Activated CD4-positive, alpha-beta memory T cell treated with anti-CD3 and anti-CD28 coated beads for 36 hours (primary cell): Measurements from ENCODE around the gene UNC5A. TPM values are rescaled to one million over a fixed set of nuclear protein-coding genes. Genes with fewer than 3 reads are reported as not detected.

ENCODE experiments used
- CTCF ChIA-PET: fragments of 350-600 bp; sonication (Branson Sonifier 250); formaldehyde crosslinking; loops from one replicate; lab custom pipeline; 2021; ENCODE audit warnings: antibody characterized with exemption, inconsistent platforms; lab: Charles Lee
- POLR2A ChIA-PET: fragments of 350-600 bp; sonication (Branson Sonifier 250); formaldehyde crosslinking; loops from one replicate; lab custom pipeline; 2021; ENCODE audit warnings: antibody characterized with exemption; lab: Charles Lee
- DNase-seq: peaks from one replicate; pipeline ENCODE4 v3.0.0-alpha.2; 2020
- H3K27ac Mint-ChIP-seq: one replicate; pipeline ENCODE4 v1.8.0; 2021; ENCODE audit warnings: mixed read lengths
- H3K27me3 Mint-ChIP-seq: one replicate; pipeline ENCODE4 v1.8.0; 2021; ENCODE audit warnings: mixed read lengths
- H3K36me3 Mint-ChIP-seq: one replicate; pipeline ENCODE4 v1.8.0; 2021; ENCODE audit warnings: mixed read lengths
- H3K4me1 Mint-ChIP-seq: one replicate; pipeline ENCODE4 v1.8.0; 2021; ENCODE audit warnings: low read depth, mixed read lengths
- H3K4me3 Mint-ChIP-seq: one replicate; pipeline ENCODE4 v1.8.0; 2021; ENCODE audit warnings: mild to moderate bottlenecking, mixed read lengths
- H3K9me3 Mint-ChIP-seq: one replicate; pipeline ENCODE4 v1.8.0; 2021; ENCODE audit warnings: mixed read lengths
- intact Hi-C: fragments of 100-400 bp; cut with micrococcal nuclease; formaldehyde crosslinking; loops from one replicate; pipeline ENCODE4 v1.15.1; 2023
- total RNA-seq, 2 experiments: library from RNA; stranded (reverse); gene quantifications; one replicate each; pipeline ENCODE4 v1.2.3, GENCODE V29; 2021

Gene UNC5A
- total RNA-seq, 2 experiments from 2014 or later, result not detected

DNA sequence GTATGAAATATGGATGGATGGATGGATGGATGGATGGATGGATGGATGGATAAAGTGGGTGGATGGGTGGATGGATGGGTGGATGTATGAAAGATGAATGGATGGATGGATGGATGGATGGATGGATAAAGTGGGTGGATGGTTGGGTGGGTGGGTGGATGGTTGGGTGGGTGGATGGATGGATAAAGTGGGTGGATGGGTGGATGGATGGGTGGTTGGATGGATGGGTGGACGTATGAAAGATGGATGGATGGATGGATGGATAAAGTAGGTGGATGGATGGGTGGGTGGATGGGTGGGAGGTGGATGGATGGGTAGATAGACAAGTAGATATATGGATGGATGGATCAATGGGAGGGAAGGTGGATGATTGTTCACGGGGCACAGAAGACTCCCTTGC is 19.0 kb downstream of the UNC5A start:
- Mint-ChIP-seq H3K27me3 (peaks cover 13% of the 10 kb centered on the region), H3K4me1 (no peaks in the 10 kb centered on the region), H3K9me3 (no peaks in the 10 kb centered on the region), H3K36me3 (no peaks in the 10 kb centered on the region), H3K4me3 (no peak overlapping the region), H3K27ac (no peak overlapping the region)
- POLR2A ChIA-PET, result no interaction called here
- intact Hi-C loops, result no loop called here
- CTCF ChIA-PET, result no interaction called here
- no peak for DNase-seq

DNA sequence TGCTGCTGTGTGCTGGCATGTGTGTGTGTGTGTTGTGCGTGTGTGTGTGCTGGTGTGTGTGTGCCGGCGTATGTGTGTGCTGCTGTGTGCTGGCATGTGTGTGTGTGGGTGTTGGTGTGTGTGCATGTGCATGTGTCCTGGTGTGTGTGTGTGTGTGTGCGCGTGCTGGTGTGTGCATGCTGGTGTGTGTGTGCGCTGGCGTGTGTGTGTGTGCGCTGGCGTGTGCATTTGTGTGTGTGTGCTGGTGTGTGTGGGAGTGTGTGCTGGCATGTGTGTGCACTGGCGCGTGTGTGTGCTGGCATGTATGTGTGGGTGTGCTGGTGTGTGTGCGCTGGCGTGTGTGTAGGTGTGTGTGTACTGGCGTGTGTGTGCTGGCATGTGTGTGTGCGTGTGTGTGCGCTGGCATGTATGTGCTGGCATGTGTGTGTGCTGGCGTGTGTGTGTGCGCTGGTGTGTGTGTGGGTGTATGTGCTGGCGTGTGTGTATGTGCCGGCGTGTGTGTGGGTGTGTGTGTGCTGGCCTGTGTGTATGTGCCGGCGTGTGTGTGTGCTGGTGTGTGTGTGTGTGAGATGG is 20.1 kb downstream of the UNC5A start:
- peaks cover 16% of the 10 kb centered on the region for H3K27me3 Mint-ChIP-seq
- no peaks in the 10 kb centered on the region for H3K36me3 Mint-ChIP-seq
- no peaks in the 10 kb centered on the region for H3K4me1 Mint-ChIP-seq
- DNase-seq, result no peak
- intact Hi-C loops, result no loop called here
- H3K9me3 Mint-ChIP-seq, result no peaks in the 10 kb centered on the region
- no peak overlapping the region for H3K27ac Mint-ChIP-seq
- no peak overlapping the region for H3K4me3 Mint-ChIP-seq
- CTCF ChIA-PET, result no interaction called here
- POLR2A ChIA-PET, result no interaction called here

DNA sequence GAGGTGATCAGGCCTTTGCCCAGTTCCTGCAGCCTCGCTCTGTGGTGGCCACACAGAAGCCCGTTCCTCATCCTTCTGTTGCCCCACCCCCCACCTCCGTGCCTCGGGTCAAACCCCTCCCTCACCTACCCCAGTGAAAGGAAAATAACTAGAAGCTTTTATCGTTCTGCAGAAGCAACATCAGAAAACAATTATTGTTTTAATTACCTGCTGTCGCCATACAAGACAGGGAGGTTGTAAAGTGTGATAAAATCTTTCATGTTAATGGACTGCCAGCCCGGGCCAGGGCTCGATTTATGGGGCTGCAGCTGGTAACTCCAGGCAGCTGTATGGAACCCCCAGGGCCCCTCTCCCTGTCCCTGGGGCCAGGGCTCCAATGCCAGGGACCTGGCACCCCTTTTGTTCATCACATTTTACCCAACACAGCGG is 20.6 kb downstream of the UNC5A start:
- CTCF ChIA-PET, result no interaction called here
- DNase-seq, result no peak

DNA sequence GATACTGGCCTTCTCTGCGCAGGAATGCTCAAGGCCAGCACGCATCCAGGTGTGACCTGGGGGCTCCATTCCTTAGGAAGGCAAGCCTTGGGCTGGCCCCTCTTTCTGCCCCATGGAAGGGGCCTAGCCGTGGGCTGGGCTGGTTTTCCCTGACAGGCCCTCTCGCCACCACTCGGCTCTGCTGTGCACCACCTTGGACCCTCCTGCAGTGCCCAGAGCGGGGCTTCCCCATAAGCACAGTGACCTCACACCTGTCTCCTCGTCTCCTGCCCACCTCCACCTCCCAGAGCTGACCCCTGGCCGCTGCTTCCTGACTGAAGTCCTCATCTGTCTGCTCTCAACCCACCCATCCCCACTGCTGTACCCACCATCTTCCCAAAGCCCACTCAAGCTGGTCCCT is 21.1 kb downstream of the UNC5A start:
- Mint-ChIP-seq H3K27me3 (peaks cover 19% of the 10 kb centered on the region), H3K4me1 (no peaks in the 10 kb centered on the region), H3K9me3 (no peaks in the 10 kb centered on the region), H3K4me3 (no peak overlapping the region), H3K27ac (no peak overlapping the region), H3K36me3 (no peaks in the 10 kb centered on the region)
- intact Hi-C loops, result no loop called here
- no peak for DNase-seq
- ChIA-PET POLR2A (no interaction called here), CTCF (no interaction called here)

More for the DNA sequence above, 20.6 kb downstream of the UNC5A start:
- no peaks in the 10 kb centered on the region for H3K9me3 Mint-ChIP-seq
- POLR2A ChIA-PET, result no interaction called here
- intact Hi-C loops, result no loop called here
- no peaks in the 10 kb centered on the region for H3K36me3 Mint-ChIP-seq
- H3K27me3 Mint-ChIP-seq, result peaks cover 19% of the 10 kb centered on the region
- H3K4me3 Mint-ChIP-seq, result no peak overlapping the region
- no peaks in the 10 kb centered on the region for H3K4me1 Mint-ChIP-seq
- no peak overlapping the region for H3K27ac Mint-ChIP-seq

DNA sequence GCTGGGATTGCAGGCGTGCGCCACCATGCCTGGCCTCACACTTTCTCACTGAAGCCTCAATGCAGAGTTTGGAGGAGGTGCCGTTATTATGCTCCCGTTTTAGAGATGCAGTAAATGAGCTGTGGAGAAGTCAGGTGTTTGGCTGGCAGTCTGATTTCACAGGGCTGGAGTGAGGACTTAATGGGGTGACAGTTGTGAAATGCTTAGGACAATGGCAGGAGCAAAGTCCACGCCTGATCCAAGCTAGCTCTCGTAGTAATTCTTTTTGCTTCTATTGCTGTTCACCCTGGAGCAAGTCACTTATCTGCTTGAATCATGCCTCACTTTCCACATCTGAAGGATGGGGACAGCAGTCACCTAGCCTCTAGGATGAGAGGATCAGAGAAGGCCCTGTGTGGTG is 21.8 kb downstream of the UNC5A start:
- H3K4me1 Mint-ChIP-seq, result no peaks in the 10 kb centered on the region
- ChIA-PET POLR2A (no interaction called here), CTCF (no interaction called here)
- DNase-seq, result no peak
- H3K27ac Mint-ChIP-seq, result no peak overlapping the region
- H3K27me3 Mint-ChIP-seq, result peaks cover 19% of the 10 kb centered on the region
- H3K36me3 Mint-ChIP-seq, result no peaks in the 10 kb centered on the region
- intact Hi-C loops, result no loop called here
- H3K9me3 Mint-ChIP-seq, result no peaks in the 10 kb centered on the region
- H3K4me3 Mint-ChIP-seq, result no peak overlapping the region

DNA sequence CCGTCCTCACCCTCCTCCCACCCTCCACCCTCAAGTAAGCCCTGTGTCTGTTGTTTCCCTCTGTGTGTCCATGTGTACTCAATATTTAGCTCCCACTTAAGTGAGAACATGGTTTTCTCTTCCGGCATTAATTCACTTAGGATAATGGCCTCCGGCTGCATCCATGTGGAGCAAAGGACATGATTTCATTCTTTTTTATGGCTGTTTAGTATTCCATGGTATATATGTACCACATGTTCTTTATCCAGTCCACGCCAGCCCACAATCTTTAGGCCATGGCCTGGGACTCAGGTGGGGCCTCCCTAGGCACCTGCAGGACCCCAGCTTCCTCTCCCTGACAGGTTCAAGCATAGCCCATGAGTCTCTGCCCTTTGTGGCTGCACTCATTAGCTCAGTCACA is 22.9 kb downstream of the UNC5A start:
- ChIA-PET CTCF (no interaction called here), POLR2A (no interaction called here)
- H3K27me3 Mint-ChIP-seq, result peaks cover 19% of the 10 kb centered on the region
- H3K4me3 Mint-ChIP-seq, result no peak overlapping the region
- no peak overlapping the region for H3K27ac Mint-ChIP-seq
- H3K9me3 Mint-ChIP-seq, result no peaks in the 10 kb centered on the region
- no peaks in the 10 kb centered on the region for H3K36me3 Mint-ChIP-seq
- no peaks in the 10 kb centered on the region for H3K4me1 Mint-ChIP-seq
- no peak for DNase-seq
- intact Hi-C loops, result no loop called here

DNA sequence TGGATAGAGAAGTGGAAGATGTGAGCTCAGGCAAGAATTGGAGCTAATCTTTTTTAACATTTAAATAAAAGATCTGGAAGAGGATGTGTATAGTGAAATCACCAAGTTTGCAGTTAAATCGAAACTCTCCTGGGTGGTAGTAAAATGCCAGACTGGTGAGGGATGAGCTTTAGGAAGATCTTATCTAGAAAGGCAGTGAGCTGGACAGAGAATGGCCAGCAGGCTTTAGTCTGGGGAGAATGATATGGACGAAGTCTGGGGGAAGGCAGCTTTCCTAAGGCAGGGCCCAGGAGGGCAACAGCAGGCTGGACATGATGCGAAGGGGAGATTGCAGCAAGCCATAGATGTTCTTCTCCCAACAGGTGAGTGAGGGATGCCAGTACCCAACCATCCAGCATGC is 25.6 kb downstream of the UNC5A start:
- H3K9me3 Mint-ChIP-seq, result no peaks in the 10 kb centered on the region
- intact Hi-C loops, result no loop called here
- POLR2A ChIA-PET, result no interaction called here
- no peak overlapping the region for H3K4me3 Mint-ChIP-seq
- CTCF ChIA-PET, result no interaction called here
- H3K27me3 Mint-ChIP-seq, result peaks cover 24% of the 10 kb centered on the region
- H3K36me3 Mint-ChIP-seq, result no peaks in the 10 kb centered on the region
- no peak for DNase-seq
- H3K4me1 Mint-ChIP-seq, result no peaks in the 10 kb centered on the region
- no peak overlapping the region for H3K27ac Mint-ChIP-seq

DNA sequence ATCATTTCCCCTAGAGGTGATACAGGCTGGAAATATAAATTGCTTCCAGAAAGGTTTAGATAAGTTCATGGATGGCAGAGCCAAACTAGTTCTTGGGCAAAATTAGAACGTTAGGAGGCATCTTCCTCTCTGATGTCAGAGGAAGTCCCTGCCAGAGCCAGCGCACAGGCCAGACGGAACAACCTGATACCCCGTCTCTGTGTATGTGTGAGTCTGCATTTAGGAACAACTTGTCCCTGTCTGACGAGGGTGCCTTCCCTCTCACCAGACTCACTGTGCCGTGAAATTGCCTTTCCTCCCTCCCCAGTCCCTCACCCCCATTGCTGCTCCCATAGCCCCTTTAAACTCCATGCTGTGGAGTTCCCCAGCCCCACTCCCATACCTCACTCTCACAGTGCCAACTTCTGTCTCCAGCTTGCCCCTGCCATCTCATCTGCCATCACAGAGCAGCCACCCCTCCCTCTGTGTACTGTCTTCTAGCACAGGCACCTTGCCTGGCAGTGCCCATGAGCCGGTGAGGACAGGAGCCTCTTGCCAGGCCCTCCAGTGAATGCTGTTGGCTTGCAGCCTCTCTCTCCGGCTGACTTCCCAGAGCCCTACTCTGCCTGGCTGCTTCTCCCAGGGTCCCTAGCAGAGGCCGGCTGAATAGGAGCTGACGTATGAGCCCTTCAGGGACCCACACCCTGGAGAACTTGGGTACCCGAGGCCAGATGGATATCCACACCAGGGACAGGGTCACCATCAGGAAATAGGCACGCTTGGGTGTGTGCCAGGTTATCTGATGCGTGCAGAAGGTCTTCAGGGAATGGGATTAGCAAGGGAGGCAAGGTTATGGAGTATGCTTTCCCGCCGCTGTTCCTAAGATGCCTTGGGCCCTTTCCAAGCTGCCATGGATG is 26.7 kb downstream of the UNC5A start:
- CTCF ChIA-PET, result no interaction called here
- peaks cover 27% of the 10 kb centered on the region for H3K27me3 Mint-ChIP-seq
- H3K4me3 Mint-ChIP-seq, result no peak overlapping the region
- intact Hi-C loops, result no loop called here
- H3K4me1 Mint-ChIP-seq, result no peaks in the 10 kb centered on the region
- no peaks in the 10 kb centered on the region for H3K9me3 Mint-ChIP-seq
- no peak for DNase-seq
- no peak overlapping the region for H3K27ac Mint-ChIP-seq
- POLR2A ChIA-PET, result no interaction called here
- H3K36me3 Mint-ChIP-seq, result no peaks in the 10 kb centered on the region

DNA sequence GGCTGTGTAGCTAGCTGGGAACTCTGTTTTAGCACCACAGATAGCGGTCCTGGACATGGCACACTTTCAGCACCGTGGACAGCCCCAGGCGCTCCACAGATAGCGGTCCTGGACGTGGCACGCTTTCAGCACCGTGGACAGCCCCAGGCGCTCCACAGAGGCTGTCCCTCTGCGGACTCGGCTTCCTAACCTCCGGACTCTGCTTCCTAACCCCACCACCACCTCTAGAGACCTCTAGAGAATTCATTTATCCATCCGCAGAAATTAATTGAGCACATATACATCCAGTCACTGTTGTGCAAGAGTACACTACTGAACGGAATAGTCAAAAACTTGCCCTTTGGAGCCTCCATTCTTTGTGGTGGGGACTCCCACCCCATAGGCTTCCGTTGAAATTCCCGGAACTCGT is 27.4 kb downstream of the UNC5A start:
- CTCF ChIA-PET, result no interaction called here
- Mint-ChIP-seq H3K4me1 (no peaks in the 10 kb centered on the region), H3K4me3 (no peak overlapping the region), H3K36me3 (no peaks in the 10 kb centered on the region), H3K27me3 (peaks cover 26% of the 10 kb centered on the region), H3K27ac (no peak overlapping the region), H3K9me3 (no peaks in the 10 kb centered on the region)
- DNase-seq, result peak; percentile 87
- POLR2A ChIA-PET, result no interaction called here
- intact Hi-C loops, result no loop called here

DNA sequence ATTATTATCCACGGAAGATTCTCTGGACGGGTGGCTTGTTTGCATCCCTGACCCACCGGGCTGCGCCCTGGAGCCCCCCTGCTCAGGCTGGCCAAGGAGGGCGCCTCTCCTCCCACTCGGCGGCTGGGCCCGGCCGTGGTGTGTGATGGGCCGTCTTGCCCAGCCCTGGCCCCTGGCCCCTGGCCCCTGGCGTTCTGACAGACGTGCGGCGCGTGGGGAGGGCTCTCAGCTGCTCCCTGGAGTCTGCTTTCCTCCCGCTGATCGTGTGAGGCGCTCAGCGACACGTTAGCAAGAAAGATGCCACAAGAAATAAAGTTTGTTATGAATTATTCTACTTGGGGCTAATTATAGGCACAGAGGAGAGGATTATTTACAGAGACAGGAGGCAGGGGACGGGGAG is 33.3 kb downstream of the UNC5A start:
- Mint-ChIP-seq H3K27ac (no peak overlapping the region), H3K4me1 (no peaks in the 10 kb centered on the region), H3K9me3 (no peaks in the 10 kb centered on the region), H3K27me3 (peaks cover 31% of the 10 kb centered on the region), H3K36me3 (no peaks in the 10 kb centered on the region), H3K4me3 (no peak overlapping the region)
- ChIA-PET POLR2A (no interaction called here), CTCF (no interaction called here)
- intact Hi-C loops, result no loop called here
- DNase-seq, result no peak

DNA sequence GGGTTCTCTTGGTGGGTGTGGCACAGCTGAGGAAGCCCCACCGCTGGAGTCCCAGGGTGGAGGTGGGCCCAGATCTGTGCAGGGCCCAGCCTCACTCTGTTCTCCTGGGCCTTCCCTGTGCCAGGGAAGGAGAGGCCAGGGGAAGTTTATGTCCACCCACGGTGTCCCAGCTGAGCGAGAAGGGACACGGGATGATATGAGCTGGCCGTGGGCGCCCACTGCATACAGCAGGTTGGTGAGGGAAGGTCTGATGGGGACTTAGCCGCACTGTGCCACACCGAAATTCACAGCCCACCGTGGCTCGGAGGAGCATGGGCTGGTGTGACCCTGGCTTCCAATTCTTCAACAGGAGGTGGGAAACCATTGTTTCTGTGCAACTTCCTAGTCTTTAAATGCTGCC is 33.9 kb downstream of the UNC5A start:
- ChIA-PET POLR2A (no interaction called here), CTCF (no interaction called here)
- no peaks in the 10 kb centered on the region for H3K4me1 Mint-ChIP-seq
- intact Hi-C loops, result no loop called here
- H3K36me3 Mint-ChIP-seq, result no peaks in the 10 kb centered on the region
- no peak for DNase-seq
- H3K27me3 Mint-ChIP-seq, result peaks cover 31% of the 10 kb centered on the region
- H3K27ac Mint-ChIP-seq, result no peak overlapping the region
- no peaks in the 10 kb centered on the region for H3K9me3 Mint-ChIP-seq
- H3K4me3 Mint-ChIP-seq, result no peak overlapping the region

DNA sequence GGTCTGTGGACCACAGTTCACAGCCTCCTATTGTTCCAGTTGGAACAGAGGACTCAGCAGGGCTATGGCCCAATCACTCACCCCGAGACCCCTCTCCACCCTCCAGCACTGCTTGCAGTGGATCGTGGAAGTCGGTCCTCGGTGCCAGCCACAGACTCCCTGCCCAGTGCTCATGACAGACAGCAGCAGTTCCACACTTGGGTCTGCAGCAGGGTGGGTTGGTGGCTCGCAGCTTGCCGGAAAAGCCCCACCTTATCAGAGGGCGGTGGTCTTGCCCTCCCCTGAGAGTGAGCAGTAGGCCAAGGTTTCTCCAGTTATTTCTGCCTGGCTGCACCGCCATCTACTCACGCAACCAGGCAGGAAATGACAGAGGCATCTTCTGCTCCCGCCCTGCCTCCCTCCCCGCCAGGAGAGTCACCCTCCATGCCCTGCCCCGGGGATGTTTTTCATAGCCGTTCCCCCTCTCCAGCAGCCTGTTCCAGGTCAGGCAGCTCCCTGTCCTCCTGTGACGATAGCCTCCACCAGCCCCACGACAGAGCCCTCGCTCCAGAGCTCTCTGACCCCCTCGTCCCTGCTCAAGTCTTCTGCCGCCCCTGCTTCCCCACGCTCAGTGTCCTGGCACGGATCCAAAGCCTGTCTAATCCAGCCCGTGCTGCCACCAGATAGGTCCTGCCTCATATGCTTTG is 34.5 kb downstream of the UNC5A start:
- H3K4me1 Mint-ChIP-seq, result no peaks in the 10 kb centered on the region
- H3K4me3 Mint-ChIP-seq, result no peak overlapping the region
- no peak for DNase-seq
- peaks cover 31% of the 10 kb centered on the region for H3K27me3 Mint-ChIP-seq
- ChIA-PET POLR2A (no interaction called here), CTCF (no interaction called here)
- no peaks in the 10 kb centered on the region for H3K9me3 Mint-ChIP-seq
- H3K27ac Mint-ChIP-seq, result no peak overlapping the region
- intact Hi-C loops, result no loop called here
- no peaks in the 10 kb centered on the region for H3K36me3 Mint-ChIP-seq
